ENCODE data around the gene CAMK2N2.

Gene CAMK2N2

DNA sequence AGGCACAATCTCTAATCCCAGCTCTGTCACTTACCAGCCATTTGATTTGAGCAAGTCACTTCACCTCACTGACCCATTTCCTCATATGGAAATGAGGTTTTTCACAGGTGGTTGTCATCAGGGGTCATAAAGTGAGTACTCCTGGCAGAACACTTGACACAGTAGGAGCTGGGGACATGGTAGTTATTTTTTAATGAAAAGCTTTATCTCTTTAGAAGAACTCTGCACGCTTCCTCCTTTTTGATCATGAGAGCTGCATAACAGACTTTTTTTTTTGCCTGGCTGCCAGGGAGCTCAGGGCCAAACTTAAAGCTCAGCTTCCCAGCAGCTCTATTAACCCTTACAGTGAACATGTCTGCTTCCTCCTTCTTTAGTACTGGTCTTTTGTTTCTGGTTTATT, 23.5 kb downstream of the CAMK2N2 start:
- no peaks in the 10 kb centered on the region for H3K36me3 ChIP-seq (ENCODE audit: control insufficient read depth, insufficient read depth, low read length)
- H3K27ac ChIP-seq = no peak overlapping the region
- no peak overlapping the region for H3K4me2 ChIP-seq (ENCODE audit: low read length)
- H3K4me3 ChIP-seq (ENCODE audit: low read depth, low read length) = no peak overlapping the region
- H3K9me3 ChIP-seq (ENCODE audit: control insufficient read depth, low read length) = no peaks in the 10 kb centered on the region
- peaks cover 12% of the 10 kb centered on the region for H3K4me1 ChIP-seq
- no peak overlapping the region for H3K9ac ChIP-seq
- H3K27me3 ChIP-seq (ENCODE audit: control insufficient read depth, insufficient read depth, low read length) = no peaks in the 10 kb centered on the region
- TF ChIP-seq CTCF (IDR thresholded peaks at IDR 0.05) = no peak
- H3K79me2 ChIP-seq = no peaks in the 10 kb centered on the region
- no peak overlapping the region for H2AFZ ChIP-seq

DNA sequence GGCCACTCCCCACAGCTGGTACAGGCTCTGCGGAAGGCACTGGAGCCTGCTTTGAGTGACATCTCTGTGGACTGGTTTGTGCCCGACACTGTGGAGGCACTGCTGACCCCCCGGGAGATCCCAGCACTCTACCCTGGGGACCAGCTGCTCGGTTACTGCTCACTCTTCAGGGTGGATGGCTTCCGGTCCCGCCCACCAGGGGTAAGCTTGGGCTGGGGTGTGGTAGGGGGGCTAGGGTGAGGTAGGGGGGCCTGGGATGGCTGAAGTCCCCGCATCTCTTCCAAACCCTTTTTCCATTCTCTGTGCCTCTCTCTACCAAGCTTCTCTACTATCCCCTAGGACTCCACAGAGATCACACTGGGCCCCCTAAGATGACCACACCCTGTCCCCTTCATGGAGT, 24.1 kb downstream of the CAMK2N2 start:
- H3K4me3 ChIP-seq (ENCODE audit: low read depth, low read length) = no peak overlapping the region
- H3K4me1 ChIP-seq = peaks cover 10% of the 10 kb centered on the region
- H2AFZ ChIP-seq = no peak overlapping the region
- no peak for TF ChIP-seq CTCF (IDR thresholded peaks at IDR 0.05)
- no peak overlapping the region for H3K4me2 ChIP-seq (ENCODE audit: low read length)
- no peaks in the 10 kb centered on the region for H3K9me3 ChIP-seq (ENCODE audit: control insufficient read depth, low read length)
- H3K36me3 ChIP-seq (ENCODE audit: control insufficient read depth, insufficient read depth, low read length) = no peaks in the 10 kb centered on the region
- H3K79me2 ChIP-seq = no peaks in the 10 kb centered on the region
- H3K9ac ChIP-seq = no peak overlapping the region
- no peak overlapping the region for H3K27ac ChIP-seq
- H3K27me3 ChIP-seq (ENCODE audit: control insufficient read depth, insufficient read depth, low read length) = no peaks in the 10 kb centered on the region

DNA sequence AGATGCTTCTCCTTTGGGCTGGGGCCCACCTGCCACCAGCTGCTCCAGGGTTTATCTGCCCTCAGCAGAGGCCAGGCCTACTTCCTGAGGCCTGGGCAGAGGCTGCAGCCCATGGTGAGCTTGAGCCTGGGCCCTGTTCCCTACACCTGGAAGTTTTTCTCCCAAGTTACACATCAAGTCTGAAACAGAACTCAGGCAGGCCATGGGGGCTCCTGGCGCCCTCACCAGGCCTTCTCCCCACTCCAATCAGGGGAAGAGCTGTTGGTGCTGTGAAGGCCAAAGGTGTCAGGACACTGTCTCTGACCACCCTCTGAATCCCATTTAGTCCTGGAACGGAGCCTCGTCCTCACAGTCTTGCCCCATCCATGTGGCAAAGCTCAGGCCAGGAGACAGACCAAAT, 24.7 kb downstream of the CAMK2N2 start:
- no peak overlapping the region for H3K27ac ChIP-seq
- no peaks in the 10 kb centered on the region for H3K27me3 ChIP-seq (ENCODE audit: control insufficient read depth, insufficient read depth, low read length)
- TF ChIP-seq CTCF (IDR thresholded peaks at IDR 0.05) = no peak

DNA sequence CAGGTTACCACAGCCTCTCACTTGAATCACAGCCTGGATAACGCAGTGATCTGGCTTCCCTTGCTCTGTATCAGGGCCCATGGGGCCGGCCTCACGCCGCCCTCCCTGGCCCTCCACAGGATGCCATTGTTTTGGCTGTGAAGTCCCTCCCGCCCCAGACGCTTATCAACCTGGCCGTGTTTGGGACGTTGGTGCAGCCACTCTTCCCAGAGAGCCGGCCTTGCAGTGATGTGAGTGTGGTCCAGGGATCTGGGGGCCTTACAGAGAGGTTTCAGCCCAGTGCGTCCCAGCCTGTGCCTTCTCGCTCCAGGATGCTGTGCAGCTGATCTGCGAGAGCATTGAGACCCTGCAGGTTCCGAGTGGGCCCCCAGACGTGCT, 25.3 kb downstream of the CAMK2N2 start:
- H3K9me3 ChIP-seq (ENCODE audit: control insufficient read depth, low read length) = no peaks in the 10 kb centered on the region
- no peak overlapping the region for H3K4me3 ChIP-seq (ENCODE audit: low read depth, low read length)
- H3K79me2 ChIP-seq = no peaks in the 10 kb centered on the region
- H3K9ac ChIP-seq = no peak overlapping the region
- no peaks in the 10 kb centered on the region for H3K36me3 ChIP-seq (ENCODE audit: control insufficient read depth, insufficient read depth, low read length)
- peaks cover 7% of the 10 kb centered on the region for H3K4me1 ChIP-seq
- no peak overlapping the region for H3K27ac ChIP-seq
- H3K4me2 ChIP-seq (ENCODE audit: low read length) = no peak overlapping the region
- no peak for TF ChIP-seq CTCF (IDR thresholded peaks at IDR 0.05)
- H3K27me3 ChIP-seq (ENCODE audit: control insufficient read depth, insufficient read depth, low read length) = no peaks in the 10 kb centered on the region
- H2AFZ ChIP-seq = no peak overlapping the region

More for the DNA sequence above, 24.7 kb downstream of the CAMK2N2 start:
- Histone ChIP-seq H3K4me2 (ENCODE audit: low read length) (no peak overlapping the region), H2AFZ (no peak overlapping the region), H3K79me2 (no peaks in the 10 kb centered on the region), H3K9ac (no peak overlapping the region), H3K9me3 (ENCODE audit: control insufficient read depth, low read length) (no peaks in the 10 kb centered on the region), H3K4me3 (ENCODE audit: low read depth, low read length) (no peak overlapping the region), H3K36me3 (ENCODE audit: control insufficient read depth, insufficient read depth, low read length) (no peaks in the 10 kb centered on the region), H3K4me1 (peaks cover 7% of the 10 kb centered on the region)

GRCh38 chr3:184235381-184236032, 25.8 kb downstream of the CAMK2N2 start:
- H2AFZ ChIP-seq = no peak overlapping the region
- no peaks in the 10 kb centered on the region for H3K36me3 ChIP-seq (ENCODE audit: control insufficient read depth, insufficient read depth, low read length)
- H3K9me3 ChIP-seq (ENCODE audit: control insufficient read depth, low read length) = no peaks in the 10 kb centered on the region
- no peaks in the 10 kb centered on the region for H3K79me2 ChIP-seq
- no peak overlapping the region for H3K4me3 ChIP-seq (ENCODE audit: low read depth, low read length)
- no peak for TF ChIP-seq CTCF (IDR thresholded peaks at IDR 0.05)
- H3K27ac ChIP-seq = no peak overlapping the region
- H3K4me1 ChIP-seq = peaks cover 7% of the 10 kb centered on the region
- no peaks in the 10 kb centered on the region for H3K27me3 ChIP-seq (ENCODE audit: control insufficient read depth, insufficient read depth, low read length)
- H3K4me2 ChIP-seq (ENCODE audit: low read length) = no peak overlapping the region
- H3K9ac ChIP-seq = no peak overlapping the region

Measured in parathyroid adenoma (tissue), 2 donors.